SK-N-SH treated with all-trans-retinoic acid at 6 μM for 48 hours (cell line): ENCODE data around the gene PPARGC1A.

Experiments
- ESRRG ChIP-seq: fragments of 250-450 bp; sonication (Bioruptor Pico); IDR thresholded peaks from 2 replicates; pipeline ENCODE4 v1.6.1; 2021; ENCODE audit warnings: mild to moderate bottlenecking
- OSR1 ChIP-seq: fragments of 250-450 bp; sonication (Bioruptor Pico); IDR thresholded peaks from 2 replicates; pipeline ENCODE4 v1.8.0; 2022; ENCODE audit warnings: moderate library complexity, mild to moderate bottlenecking, inconsistent platforms
- SNAI2 ChIP-seq: fragments of 250-450 bp; sonication (Bioruptor Pico); IDR thresholded peaks from 2 replicates; pipeline ENCODE4 v1.5.0; 2020; ENCODE audit warnings: mild to moderate bottlenecking, moderate library complexity
- TCF4 ChIP-seq: fragments of 250-450 bp; sonication (Bioruptor Pico); IDR thresholded peaks from 2 replicates; pipeline ENCODE4 v1.8.0; 2021; ENCODE audit warnings: mild to moderate bottlenecking, moderate library complexity, borderline replicate concordance
- ZC3H10 ChIP-seq: fragments of 250-450 bp; sonication (Bioruptor Pico); IDR thresholded peaks from 2 replicates; pipeline ENCODE4 v1.5.1; 2021; ENCODE audit warnings: mild to moderate bottlenecking, moderate library complexity
- TF ChIP-seq, protein P1 (sequence below): fragments of 250-450 bp; sonication (Bioruptor Pico); IDR thresholded peaks from 2 replicates; pipeline ENCODE4 v1.8.0; 2020; ENCODE audit warnings: mild to moderate bottlenecking, moderate library complexity, borderline replicate concordance

The PPARGC1A gene

DNA sequence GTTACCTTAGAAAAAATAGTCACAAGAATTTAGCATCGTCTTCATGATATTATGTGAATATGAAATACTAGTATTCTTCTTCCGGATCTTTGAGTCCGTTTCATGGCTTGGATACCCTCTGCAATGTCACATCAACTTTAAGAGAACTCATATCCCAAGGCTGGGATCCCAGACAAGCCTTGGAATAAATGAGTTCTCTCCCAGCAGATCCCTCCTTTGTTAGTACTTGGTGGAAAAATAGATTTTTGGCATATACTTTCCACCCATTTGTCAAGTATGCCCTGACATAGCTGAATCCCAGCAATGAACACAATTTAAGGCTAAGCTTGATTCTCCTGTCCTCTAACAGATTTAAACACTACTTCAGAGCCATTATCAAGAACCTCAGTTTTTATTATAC, 144.5 kb downstream of the PPARGC1A start (continued):
- TF ChIP-seq, protein P1, sequence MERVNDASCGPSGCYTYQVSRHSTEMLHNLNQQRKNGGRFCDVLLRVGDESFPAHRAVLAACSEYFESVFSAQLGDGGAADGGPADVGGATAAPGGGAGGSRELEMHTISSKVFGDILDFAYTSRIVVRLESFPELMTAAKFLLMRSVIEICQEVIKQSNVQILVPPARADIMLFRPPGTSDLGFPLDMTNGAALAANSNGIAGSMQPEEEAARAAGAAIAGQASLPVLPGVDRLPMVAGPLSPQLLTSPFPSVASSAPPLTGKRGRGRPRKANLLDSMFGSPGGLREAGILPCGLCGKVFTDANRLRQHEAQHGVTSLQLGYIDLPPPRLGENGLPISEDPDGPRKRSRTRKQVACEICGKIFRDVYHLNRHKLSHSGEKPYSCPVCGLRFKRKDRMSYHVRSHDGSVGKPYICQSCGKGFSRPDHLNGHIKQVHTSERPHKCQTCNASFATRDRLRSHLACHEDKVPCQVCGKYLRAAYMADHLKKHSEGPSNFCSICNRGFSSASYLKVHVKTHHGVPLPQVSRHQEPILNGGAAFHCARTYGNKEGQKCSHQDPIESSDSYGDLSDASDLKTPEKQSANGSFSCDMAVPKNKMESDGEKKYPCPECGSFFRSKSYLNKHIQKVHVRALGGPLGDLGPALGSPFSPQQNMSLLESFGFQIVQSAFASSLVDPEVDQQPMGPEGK = no peak
- TF ChIP-seq TCF4 (CRISPR knock-in tag) = no peak
- TF ChIP-seq SNAI2 = no peak
- TF ChIP-seq ESRRG (CRISPR knock-in tag) = no peak
- TF ChIP-seq ZC3H10 (CRISPR knock-in tag) = no peak
- no peak for TF ChIP-seq OSR1 (CRISPR knock-in tag)
- TF ChIP-seq, all 23 proteins: peak for 0
